WTC11 (cell line): ENCODE data around the gene LRRC72. TPM values are rescaled to one million over a fixed set of nuclear protein-coding genes. Genes with fewer than 3 reads are reported as not detected.

Experiments used
- ATAC-seq: fragments of 200-7000 bp; cut with Tn5 transposase; 2 replicates; pipeline ENCODE4 v1.10.0; 2021; ENCODE audit warnings: mild to moderate bottlenecking, moderate library complexity
- CTCF ChIA-PET: fragments of 300-600 bp; sonication (Branson Sonifier 250); formaldehyde crosslinking; loops from one replicate; lab custom pipeline; 2021; ENCODE audit warnings: antibody characterized with exemption; lab: Charles Lee
- POLR2A ChIA-PET: fragments of 350-600 bp; sonication (Branson Sonifier 250); formaldehyde crosslinking; loops from one replicate; lab custom pipeline; 2021; ENCODE audit warnings: antibody characterized with exemption; lab: Charles Lee
- DNase-seq: peaks from one replicate; pipeline ENCODE4 v3.0.0; 2021; ENCODE audit warnings: low spot score
- H3K27ac Mint-ChIP-seq: 2 replicates; pipeline ENCODE4 v1.8.0; 2021; ENCODE audit warnings: mixed read lengths
- H3K27me3 Mint-ChIP-seq: 2 replicates; pipeline ENCODE4 v1.8.0; 2021; ENCODE audit warnings: low read depth, mild to moderate bottlenecking, moderate library complexity, mixed read lengths
- H3K36me3 Mint-ChIP-seq: 2 replicates; pipeline ENCODE4 v1.8.0; 2021; ENCODE audit warnings: mixed read lengths
- H3K4me1 Mint-ChIP-seq: 2 replicates; pipeline ENCODE4 v1.8.0; 2022; ENCODE audit warnings: mixed read lengths
- H3K4me3 Mint-ChIP-seq: 2 replicates; pipeline ENCODE4 v1.8.0; 2021; ENCODE audit warnings: mild to moderate bottlenecking, moderate library complexity, mixed read lengths
- H3K9me3 Mint-ChIP-seq: 2 replicates; pipeline ENCODE4 v1.8.0; 2021; ENCODE audit warnings: mixed read lengths
- ARID4B ChIP-seq: sonication (generic); formaldehyde crosslinking; IDR thresholded peaks from 2 replicates; pipeline ENCODE4 v1.8.0; 2023; ENCODE audit warnings: missing genetic modification reagents, mild to moderate bottlenecking, borderline replicate concordance
- CDX4 ChIP-seq: fragments of 250-450 bp; sonication (Bioruptor Pico); IDR thresholded peaks from 2 replicates; pipeline ENCODE4 v1.9.0; 2021; ENCODE audit warnings: moderate library complexity, mild to moderate bottlenecking, inconsistent platforms, borderline replicate concordance
- CREB1 ChIP-seq: sonication (generic); formaldehyde crosslinking; IDR thresholded peaks from 2 replicates; pipeline ENCODE4 v1.8.0; 2023; ENCODE audit warnings: mild to moderate bottlenecking, missing genetic modification reagents
- E2F1 ChIP-seq: sonication (generic); formaldehyde crosslinking; IDR thresholded peaks from 2 replicates; pipeline ENCODE4 v1.8.0; 2022; ENCODE audit warnings: mild to moderate bottlenecking, missing genetic modification reagents
- E2F5 ChIP-seq: sonication (generic); formaldehyde crosslinking; IDR thresholded peaks from 2 replicates; pipeline ENCODE4 v1.8.1; 2022; ENCODE audit warnings: mild to moderate bottlenecking, moderate library complexity, missing genetic modification reagents
- ETV6 ChIP-seq: sonication (generic); formaldehyde crosslinking; IDR thresholded peaks from 2 replicates; pipeline ENCODE4 v1.8.1; 2022; ENCODE audit warnings: mild to moderate bottlenecking, missing genetic modification reagents
- FOXJ3 ChIP-seq: sonication (generic); formaldehyde crosslinking; IDR thresholded peaks from 2 replicates; pipeline ENCODE4 v1.9.0; 2021; ENCODE audit warnings: missing genetic modification reagents, mild to moderate bottlenecking, borderline replicate concordance
- FOXP1 ChIP-seq: sonication (generic); formaldehyde crosslinking; IDR thresholded peaks from 2 replicates; pipeline ENCODE4 v1.8.0; 2022; ENCODE audit warnings: missing genetic modification reagents, mild to moderate bottlenecking, moderate library complexity, borderline replicate concordance
- GABPB1 ChIP-seq: sonication (generic); formaldehyde crosslinking; IDR thresholded peaks from 2 replicates; pipeline ENCODE4 v1.8.1; 2023; ENCODE audit warnings: mild to moderate bottlenecking, missing genetic modification reagents
- HMGA2 ChIP-seq: fragments of 250-450 bp; sonication (Bioruptor Pico); IDR thresholded peaks from 2 replicates; pipeline ENCODE4 v1.4.0; 2021; ENCODE audit warnings: mild to moderate bottlenecking, moderate library complexity
- JUN ChIP-seq: sonication (generic); formaldehyde crosslinking; IDR thresholded peaks from 2 replicates; pipeline ENCODE4 v1.8.0; 2023; ENCODE audit warnings: mild to moderate bottlenecking, missing genetic modification reagents
- PRDM15 ChIP-seq: sonication (generic); formaldehyde crosslinking; IDR thresholded peaks from 2 replicates; pipeline ENCODE4 v1.8.0; 2022; ENCODE audit warnings: missing genetic modification reagents
- SOX15 ChIP-seq: fragments of 250-450 bp; sonication (Bioruptor Pico); IDR thresholded peaks from 2 replicates; pipeline ENCODE4 v1.9.0; 2021; ENCODE audit warnings: mild to moderate bottlenecking
- SP1 ChIP-seq: sonication (generic); formaldehyde crosslinking; conservative IDR thresholded peaks from 2 replicates; pipeline ENCODE4 v1.8.1; 2022; ENCODE audit warnings: missing genetic modification reagents
- TP53 ChIP-seq: sonication (generic); formaldehyde crosslinking; IDR thresholded peaks from 2 replicates; pipeline ENCODE4 v1.8.1; 2023; ENCODE audit warnings: mild to moderate bottlenecking, missing genetic modification reagents
- ZNF138 ChIP-seq: sonication (generic); formaldehyde crosslinking; conservative IDR thresholded peaks from 2 replicates; pipeline ENCODE4 v1.8.1; 2022; ENCODE audit warnings: mild to moderate bottlenecking, moderate library complexity, missing genetic modification reagents
- ZNF416 ChIP-seq: fragments of 250-450 bp; sonication (Bioruptor Pico); IDR thresholded peaks from 2 replicates; pipeline ENCODE4 v1.9.0; 2021; ENCODE audit warnings: mild to moderate bottlenecking, inconsistent platforms
- ZNF512 ChIP-seq: sonication (generic); formaldehyde crosslinking; IDR thresholded peaks from 2 replicates; pipeline ENCODE4 v1.8.1; 2022; ENCODE audit warnings: missing genetic modification reagents, borderline replicate concordance
- total RNA-seq: library from RNA; stranded (reverse); gene quantifications from 3 replicates; pipeline ENCODE4 v1.2.3, GENCODE V29; 2021
- TF ChIP-seq, protein P1 (sequence below): sonication (generic); formaldehyde crosslinking; IDR thresholded peaks from 2 replicates; pipeline ENCODE4 v1.8.0; 2023; ENCODE audit warnings: mild to moderate bottlenecking, missing genetic modification reagents
- TF ChIP-seq, protein P2 (sequence below): sonication (generic); formaldehyde crosslinking; IDR thresholded peaks from 2 replicates; pipeline ENCODE4 v1.8.0; 2022; ENCODE audit warnings: mild to moderate bottlenecking, missing genetic modification reagents

LRRC72 gene
- total RNA-seq, 1 experiment from 2014 or later = not detected

DNA sequence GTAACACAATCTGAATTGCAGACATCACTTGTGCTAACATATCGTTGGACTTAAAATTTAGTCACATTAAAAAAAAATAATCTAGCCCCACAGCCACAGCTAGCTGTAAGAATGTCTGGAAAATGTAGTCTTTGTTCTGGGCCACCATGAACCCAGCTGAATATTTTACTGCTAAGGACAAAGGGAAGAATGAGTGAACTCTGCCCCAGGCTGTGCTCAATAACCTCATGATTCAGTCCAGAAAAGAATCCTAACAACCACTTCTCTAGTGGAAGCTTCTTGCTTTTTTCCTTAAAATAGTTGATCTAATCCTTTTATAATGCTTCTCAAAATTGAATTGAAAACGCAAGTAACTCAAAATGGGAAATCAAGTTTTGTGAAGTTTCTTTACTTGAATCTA, 35.5 kb upstream of the LRRC72 start (continued):
- no peak for TF ChIP-seq PRDM15 (CRISPR knock-in tag)
- TF ChIP-seq SP1 = no peak
- TF ChIP-seq ZNF512 (CRISPR knock-in tag) = no peak
- no peak for TF ChIP-seq CDX4
- TF ChIP-seq TP53 (CRISPR knock-in tag) = no peak
- TF ChIP-seq FOXJ3 (CRISPR knock-in tag) = no peak
- TF ChIP-seq SOX15 (CRISPR knock-in tag) = no peak
- no peak for TF ChIP-seq HMGA2 (CRISPR knock-in tag)
- no peak for TF ChIP-seq FOXP1
- no peak for TF ChIP-seq CREB1 (CRISPR knock-in tag)
- TF ChIP-seq, protein P1, sequence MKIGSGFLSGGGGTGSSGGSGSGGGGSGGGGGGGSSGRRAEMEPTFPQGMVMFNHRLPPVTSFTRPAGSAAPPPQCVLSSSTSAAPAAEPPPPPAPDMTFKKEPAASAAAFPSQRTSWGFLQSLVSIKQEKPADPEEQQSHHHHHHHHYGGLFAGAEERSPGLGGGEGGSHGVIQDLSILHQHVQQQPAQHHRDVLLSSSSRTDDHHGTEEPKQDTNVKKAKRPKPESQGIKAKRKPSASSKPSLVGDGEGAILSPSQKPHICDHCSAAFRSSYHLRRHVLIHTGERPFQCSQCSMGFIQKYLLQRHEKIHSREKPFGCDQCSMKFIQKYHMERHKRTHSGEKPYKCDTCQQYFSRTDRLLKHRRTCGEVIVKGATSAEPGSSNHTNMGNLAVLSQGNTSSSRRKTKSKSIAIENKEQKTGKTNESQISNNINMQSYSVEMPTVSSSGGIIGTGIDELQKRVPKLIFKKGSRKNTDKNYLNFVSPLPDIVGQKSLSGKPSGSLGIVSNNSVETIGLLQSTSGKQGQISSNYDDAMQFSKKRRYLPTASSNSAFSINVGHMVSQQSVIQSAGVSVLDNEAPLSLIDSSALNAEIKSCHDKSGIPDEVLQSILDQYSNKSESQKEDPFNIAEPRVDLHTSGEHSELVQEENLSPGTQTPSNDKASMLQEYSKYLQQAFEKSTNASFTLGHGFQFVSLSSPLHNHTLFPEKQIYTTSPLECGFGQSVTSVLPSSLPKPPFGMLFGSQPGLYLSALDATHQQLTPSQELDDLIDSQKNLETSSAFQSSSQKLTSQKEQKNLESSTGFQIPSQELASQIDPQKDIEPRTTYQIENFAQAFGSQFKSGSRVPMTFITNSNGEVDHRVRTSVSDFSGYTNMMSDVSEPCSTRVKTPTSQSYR = no peak

- no peak overlapping the region for H3K27ac Mint-ChIP-seq
- H3K36me3 Mint-ChIP-seq = no peaks in the 10 kb centered on the region
- POLR2A ChIA-PET = no interaction called here
- H3K4me3 Mint-ChIP-seq = no peak overlapping the region
- no peaks in the 10 kb centered on the region for H3K9me3 Mint-ChIP-seq
- no peaks in the 10 kb centered on the region for H3K27me3 Mint-ChIP-seq
- no peak for DNase-seq
- ATAC-seq = no peak
- CTCF ChIA-PET = no interaction called here
- no peaks in the 10 kb centered on the region for H3K4me1 Mint-ChIP-seq
- no peak for TF ChIP-seq GABPB1 (CRISPR knock-in tag)
- TF ChIP-seq ARID4B = no peak
- TF ChIP-seq ETV6 = no peak
- no peak for TF ChIP-seq JUN
- no peak for TF ChIP-seq SP1
- no peak for TF ChIP-seq ZNF138 (CRISPR knock-in tag)
- TF ChIP-seq HMGA2 (CRISPR knock-in tag) = no peak
- no peak for TF ChIP-seq E2F1 (CRISPR knock-in tag)
- TF ChIP-seq E2F5 = no peak
- TF ChIP-seq ZNF416 = no peak
- TF ChIP-seq, protein P2, sequence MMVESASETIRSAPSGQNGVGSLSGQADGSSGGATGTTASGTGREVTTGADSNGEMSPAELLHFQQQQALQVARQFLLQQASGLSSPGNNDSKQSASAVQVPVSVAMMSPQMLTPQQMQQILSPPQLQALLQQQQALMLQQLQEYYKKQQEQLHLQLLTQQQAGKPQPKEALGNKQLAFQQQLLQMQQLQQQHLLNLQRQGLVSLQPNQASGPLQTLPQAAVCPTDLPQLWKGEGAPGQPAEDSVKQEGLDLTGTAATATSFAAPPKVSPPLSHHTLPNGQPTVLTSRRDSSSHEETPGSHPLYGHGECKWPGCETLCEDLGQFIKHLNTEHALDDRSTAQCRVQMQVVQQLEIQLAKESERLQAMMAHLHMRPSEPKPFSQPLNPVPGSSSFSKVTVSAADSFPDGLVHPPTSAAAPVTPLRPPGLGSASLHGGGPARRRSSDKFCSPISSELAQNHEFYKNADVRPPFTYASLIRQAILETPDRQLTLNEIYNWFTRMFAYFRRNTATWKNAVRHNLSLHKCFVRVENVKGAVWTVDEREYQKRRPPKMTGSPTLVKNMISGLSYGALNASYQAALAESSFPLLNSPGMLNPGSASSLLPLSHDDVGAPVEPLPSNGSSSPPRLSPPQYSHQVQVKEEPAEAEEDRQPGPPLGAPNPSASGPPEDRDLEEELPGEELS (CRISPR knock-in tag) = no peak
These were observed 34.0 kb upstream of the LRRC72 start for GRCh38 chr7:16492513-16493062.
